AG20443 (cell line): ENCODE results near the gene GFOD1.
A peak's percentile ranks its signal among the peaks of the same experiment; 100 is the strongest.
"Not testable (repeated sequence)": the region's sequence is repeated elsewhere in the genome, so short reads cannot be mapped to it uniquely, and the experiment has no call there.

Experiments used
- DNase-seq: peaks from one replicate; pipeline ENCODE4 v3.0.0; 2012; ENCODE audit warnings: low spot score, mixed read lengths

Gene GFOD1

DNA sequence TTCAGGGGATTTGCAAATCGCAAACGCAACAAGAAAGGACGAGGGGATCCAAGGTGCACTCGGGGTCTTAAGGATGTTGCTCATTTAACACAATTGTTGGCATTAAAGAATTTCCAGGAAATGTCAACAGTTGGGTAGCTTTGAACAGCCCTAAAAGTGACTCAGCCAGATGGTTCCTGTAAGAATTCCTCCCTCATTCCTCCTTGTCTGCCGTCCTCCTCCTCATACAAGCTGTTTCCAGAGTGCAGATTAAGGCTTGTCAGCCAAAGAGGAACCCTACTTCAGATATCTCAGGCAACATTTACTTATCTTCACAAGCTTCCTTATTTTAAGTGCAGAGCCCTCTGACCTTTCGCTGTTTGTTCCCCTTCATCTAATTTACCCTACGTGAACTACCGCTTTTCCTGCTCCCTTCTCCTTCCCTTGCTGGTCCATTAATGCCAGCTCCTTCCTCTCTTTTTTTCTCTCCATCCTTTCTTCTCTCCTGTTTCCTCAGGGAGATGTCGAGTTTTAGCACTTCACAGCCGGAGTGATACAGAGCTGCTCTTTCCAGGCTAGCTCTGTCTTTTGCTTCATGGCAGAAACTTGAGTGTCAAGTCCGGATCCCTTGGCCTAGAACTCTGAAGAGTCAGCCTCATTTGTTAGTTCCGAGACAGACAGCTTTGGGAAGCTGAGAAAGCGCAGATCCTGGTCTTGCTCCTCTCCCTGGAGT, 132.9 kb downstream of the GFOD1 start:
- DNase-seq, result peak; percentile 75

DNA sequence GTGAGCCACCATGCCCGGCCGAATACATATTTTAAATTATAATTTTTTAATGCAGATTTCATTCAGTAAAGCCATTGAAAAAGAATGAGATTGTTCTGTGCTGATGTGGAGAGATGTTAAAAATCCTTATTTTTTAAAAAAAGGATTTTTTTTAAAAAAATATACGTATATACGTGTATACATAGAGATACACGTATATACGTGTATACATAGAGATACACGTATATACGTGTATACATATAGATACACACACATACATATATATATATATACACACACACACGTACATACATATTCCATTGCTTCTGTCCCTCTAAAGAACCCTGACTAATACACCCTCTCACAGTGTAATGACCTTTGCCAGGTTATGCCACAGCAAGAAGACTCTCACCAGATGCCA, 135.2 kb downstream of the GFOD1 start:
- no peak for DNase-seq

DNA sequence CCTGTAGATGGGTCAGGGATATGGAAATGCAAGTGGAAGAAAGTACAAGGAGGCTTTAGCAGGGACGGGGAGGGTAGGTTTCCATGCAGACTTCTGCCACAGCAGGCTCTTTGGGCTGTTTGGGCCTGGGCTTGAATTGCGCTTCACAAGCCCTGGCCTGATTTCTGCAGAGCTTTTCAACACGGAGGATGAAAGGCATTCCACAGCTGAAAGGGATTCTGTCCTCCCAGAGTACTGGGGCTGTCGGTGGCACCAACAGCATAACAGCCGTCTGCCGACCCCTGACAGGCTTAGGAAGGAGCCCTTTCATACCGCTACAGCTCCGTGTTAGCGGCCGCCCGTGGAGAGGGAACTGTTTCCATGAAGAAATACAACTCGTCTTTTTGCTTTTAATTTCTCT, 136.1 kb downstream of the GFOD1 start:
- DNase-seq, result no peak

DNA sequence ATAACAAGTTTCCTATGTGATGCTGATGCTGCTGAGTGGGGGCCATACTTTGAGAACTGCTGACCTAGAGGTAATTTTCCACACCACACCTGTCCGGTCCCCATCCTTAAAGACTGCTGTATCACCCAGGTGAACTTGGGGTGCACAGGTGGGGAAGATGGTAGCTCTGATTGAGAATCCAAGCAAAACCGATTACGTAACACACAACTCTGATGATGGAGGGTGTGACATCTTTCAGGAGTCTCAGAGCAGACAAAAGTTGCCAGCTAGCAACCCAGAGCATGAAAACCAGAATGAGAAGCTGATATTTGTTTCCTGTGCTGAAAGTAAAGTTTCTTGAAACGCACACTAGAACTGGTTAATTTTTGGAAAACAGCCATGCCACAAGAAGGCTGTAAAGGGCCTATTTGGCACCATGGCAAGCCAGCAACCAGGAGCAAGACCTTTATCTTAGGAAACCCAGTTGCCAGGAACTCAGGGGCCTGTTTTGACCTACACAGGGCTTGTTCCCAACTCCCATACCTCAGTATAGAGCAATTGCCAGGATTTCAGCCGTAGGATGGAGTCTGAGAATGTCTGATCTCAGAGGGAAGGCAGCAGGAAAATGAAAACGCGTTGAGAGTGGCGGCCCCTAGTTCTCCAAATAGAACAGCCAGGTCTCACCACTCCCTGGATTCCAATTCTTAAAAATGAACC, 137.4 kb downstream of the GFOD1 start:
- no peak for DNase-seq

DNA sequence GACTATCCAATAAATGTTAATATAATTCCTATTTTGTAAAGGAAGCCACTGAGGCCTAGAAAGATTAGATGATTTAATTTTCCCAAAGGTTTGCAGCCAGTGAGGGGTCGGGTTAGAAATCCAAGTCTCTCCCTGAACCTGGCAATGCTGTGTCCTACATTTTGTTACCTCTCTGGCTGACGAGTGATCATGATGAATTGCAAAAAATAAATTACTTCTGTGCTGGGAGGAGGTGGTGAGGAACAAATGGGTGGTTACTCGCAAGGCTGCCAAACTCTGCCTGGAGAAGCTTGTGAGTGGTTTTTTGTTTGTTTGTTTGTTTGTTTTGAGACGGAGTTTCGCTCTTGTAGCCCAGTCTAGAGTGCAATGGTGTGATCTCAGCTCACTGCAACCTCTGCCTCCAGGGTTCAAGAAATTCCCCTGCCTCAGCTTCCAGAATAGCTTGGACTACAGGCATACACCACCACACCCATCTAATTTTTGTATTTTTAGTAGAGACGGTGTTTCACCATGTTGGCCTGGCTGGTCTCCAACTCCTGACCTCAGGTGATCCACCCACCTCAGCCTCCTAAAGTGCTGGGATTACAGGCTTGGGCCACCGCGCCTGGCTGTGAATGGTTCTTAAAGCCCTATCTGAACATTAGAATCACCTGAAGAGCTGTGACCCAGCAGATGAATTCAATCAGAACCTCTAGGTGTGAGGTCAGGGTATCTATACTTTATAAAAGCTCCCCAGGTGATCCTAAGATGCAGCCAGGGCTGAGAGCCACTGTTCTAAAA, 138.9 kb downstream of the GFOD1 start:
- DNase-seq, result no peak

DNA sequence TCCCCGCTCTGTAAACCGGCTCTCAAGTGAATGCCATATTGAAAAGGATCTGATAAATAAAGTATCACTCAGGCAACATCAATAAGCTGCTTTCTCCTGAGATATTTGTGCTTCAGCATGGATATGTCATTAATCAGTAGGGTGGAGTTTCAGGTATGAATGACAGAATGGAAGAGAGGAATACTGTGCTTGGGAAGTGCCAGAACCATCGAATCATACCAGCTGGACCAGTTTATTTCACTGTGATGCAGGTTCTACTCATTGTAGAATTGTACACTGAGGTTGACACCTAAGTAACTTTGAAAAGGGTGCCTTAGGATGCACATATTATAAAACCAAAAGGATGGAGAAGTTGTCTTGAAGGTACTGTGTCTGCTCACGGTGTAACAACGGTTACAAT, 141.2 kb downstream of the GFOD1 start:
- no peak for DNase-seq

DNA sequence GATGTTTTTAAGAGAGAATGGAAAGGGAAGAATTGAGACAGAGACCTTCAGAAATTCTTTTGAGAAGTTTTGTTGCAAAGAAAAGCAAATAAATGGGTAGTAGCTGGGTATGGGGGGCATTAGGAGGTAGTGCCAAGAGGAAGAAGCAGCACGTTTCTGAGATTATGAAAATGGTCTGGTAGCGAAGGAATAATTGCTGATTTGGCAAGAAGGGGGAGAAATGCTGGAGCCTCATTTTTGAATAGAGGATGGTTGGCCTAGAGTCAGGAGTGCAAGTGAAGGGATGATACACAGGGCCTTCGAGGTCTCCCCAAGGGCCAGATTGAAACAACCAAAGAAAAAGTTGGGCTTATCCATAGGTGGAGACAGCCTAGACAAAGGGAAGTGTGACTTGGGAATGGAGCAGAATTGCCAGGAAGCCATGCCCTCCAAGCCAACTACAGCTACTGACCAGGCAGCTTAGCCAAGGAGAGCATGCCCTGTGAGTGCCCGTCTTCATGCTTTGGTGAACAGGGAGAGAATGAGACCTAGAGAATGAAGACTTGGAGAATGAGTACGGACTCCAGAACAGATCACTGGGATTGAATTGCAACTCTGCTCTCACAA, 144.9 kb downstream of the GFOD1 start:
- DNase-seq, result no peak

DNA sequence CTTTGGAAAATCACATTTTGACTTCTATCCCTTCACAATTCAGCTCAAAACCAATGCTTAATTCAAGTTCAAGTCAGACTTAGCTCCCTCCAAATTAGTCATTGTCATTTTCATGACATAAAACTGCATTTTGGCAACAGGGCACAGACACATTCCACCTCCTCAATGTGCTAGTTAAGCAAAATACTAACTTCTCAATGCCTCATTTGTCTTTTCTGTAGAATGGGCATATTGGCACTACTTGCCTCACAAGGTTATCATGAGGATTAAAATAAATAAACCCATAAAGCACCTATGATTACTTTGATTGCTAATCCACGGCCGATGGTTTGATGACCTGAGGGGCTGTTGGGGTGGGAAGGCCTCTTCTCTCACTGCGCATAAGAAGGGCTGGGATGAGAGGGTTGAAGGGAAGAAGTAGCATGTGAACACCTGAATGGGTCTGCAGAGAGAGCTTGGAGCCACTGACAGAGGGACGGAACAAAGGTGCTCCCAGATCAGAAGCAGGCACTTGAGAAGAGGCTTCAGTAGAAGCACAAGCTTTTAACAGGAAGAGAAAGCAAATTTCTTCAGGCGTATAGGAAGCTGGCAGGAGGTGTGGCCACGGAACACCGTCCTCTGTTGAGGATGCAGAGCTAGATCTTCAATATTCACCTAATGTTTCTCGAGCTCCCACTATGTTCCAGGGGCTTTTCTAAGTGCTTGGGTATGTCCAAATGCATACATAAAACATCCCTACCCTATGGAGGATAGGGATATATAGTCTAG, 147.4 kb downstream of the GFOD1 start:
- DNase-seq, result no peak

DNA sequence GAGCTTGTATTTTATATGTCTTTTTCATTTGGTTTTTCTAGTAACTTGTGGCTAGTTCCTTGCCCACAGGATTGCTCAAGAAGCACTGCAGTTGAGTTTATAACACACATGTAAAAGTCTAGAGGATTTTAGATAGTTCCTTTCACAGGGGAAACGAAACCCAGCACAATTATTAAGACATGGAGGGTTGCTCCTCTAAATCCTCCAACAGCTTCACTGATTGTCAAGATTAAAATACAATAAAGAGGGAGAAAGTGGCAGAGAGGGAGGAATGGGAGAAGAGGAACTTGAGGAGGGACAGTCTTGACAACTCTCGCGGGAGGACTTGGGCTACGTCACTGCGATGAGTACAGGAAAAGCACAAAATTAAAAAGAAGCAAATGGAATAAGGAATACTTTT, 149.4 kb downstream of the GFOD1 start:
- no peak for DNase-seq

DNA sequence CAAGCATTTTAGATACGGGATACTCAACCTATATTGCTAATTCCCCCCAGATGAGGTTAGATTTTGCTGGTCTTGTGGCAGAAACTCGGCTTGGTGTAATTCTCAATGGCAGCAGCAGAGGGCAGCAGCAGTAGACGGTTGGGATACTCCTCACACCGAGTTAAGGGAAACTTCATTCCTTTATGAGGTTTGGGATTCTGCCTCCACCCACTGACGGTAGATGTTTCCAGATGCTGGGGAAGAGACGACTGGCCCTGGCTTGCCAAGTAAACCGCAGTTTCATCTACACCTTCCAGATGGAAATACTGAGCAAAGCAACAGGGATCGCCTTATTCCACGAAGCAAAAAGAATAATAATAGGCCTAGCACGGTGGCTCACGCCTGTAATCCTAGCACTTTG, 150.8 kb downstream of the GFOD1 start:
- peak; percentile 94 for DNase-seq

DNA sequence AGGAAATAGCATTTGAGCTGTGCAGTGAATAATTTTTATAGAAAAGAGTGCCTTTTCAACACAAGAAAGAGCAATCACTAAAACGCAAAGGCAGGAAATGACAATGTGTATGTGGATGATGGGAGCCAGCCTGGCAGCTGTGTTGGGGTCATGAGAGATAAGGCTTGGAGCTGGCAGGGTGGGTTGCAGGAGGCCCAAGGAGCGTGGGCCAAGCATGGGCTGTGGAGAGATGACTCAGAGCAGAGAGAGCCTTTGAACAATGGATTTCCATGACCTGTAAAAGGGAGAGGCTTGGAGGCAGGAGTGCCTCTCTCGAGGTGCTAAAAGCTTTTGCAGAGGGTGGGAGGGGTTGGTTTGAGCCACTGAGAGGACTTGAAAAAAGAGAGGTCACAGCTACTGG, 152.4 kb downstream of the GFOD1 start:
- DNase-seq, result no peak

DNA sequence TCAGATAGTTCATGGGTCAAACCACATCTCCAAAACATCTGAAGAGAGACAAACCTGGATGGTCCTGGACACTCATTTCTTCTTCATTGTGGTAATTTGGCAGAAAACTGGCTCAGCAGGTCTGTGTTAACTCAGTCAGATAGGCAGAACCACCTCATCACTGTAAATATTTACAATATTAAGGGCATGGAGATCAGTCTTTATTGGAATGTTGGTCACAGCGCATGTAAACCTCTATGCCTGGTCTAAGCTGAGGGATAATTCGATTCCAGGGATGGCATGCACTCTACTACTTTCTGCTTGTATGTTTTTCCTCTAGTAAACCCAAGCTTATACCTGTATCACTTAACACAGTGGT, 155.1 kb downstream of the GFOD1 start:
- no peak for DNase-seq

DNA sequence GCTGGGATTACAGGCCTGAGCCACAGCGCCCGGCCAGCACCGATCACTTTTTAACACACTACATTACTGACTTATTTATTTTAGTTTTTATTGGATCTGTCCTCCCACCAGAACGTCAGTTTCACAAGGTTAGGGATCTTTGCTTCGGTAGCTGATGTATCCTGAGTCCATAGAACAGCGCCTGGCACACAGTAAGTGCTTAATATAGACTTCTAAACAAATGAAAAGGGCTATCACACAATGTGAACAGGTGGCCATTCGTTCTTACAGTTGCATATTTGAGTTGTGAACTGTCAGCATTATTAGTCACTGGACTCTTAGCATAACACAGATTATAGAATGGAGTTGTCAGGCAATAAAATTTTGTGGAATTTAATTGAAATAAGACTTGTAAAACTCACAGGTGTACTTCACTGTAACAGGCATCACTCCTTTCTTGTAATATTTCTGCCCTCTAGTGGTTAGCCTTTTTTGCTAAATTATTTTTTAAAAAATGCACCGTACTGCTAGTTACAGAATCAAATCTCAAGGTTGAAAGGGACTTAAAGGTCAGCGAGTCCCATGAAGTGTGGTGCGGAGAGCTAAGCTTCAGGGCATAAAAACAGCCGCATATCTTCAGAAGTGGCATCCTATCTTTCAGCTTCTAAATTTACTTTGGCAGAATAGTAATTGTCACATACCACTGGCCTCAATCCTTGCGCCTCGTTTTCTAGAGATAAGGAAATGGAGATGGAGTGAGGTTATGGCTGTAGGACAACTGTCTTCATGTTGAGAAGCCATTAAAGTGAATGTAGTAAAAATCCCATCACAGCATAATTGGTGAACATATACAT, 155.7 kb downstream of the GFOD1 start:
- peak; percentile 21 for DNase-seq

DNA sequence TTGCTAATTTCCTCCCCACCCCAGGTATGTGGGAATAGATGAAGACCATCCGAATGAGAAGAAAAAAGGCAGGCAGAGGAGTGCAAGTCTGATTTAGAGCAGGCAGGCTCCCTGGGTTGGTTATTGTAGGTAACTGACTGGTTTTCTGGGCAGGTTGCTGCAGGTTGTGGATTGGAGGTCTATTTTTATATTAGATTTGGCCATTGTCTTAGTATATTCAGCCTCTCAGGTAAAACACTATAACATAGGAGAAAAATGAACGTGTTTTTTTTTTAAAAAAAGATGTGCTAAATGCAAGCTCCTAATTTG, 158.6 kb downstream of the GFOD1 start:
- DNase-seq, result no peak

DNA sequence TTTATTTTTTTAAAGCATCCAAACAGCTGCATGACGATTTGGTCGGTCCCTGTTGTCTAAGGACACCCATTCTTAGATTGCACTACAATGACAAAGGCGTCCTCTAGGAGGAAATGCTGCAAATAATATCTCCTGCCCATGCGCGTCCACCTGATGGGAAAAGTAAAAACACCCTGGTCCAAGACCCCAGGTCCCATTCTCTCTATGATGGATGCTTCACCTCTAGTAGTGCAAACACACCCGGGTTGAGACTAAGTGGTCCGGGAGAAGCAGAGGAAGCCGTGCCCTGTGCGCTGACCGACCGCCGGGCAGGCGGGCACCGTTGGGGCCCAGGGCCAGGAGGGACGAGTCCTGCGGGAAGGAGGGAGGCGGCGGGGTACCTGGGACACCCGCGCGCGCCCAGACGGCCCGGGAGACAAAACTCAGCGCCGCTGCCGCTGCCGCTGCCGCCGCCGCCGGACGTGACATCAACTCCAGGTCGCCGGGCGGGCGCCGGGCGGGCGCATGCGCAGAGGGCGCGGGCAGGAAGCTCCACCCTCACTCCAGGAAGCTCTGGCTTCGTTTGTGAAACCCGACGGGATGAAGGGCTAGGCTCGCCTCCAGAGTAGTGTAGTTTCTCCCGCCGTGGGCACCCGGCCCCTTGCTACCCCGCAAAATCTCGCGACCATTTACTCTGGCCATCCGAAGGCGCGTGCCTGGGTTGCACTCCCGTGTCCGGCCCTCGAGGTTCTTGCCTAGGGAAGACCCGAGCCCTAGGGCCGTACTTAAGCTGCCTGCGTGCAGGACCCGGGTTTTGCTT, 159.1 kb downstream of the GFOD1 start, which contains the start of gene TBC1D7:
Gene TBC1D7, minus strand, starts transcription at position 462 of the 799 bp plus-strand sequence. CDS start 1,639 bp downstream, outside the sequence.
- DNase-seq, result peak; percentile 98

DNA sequence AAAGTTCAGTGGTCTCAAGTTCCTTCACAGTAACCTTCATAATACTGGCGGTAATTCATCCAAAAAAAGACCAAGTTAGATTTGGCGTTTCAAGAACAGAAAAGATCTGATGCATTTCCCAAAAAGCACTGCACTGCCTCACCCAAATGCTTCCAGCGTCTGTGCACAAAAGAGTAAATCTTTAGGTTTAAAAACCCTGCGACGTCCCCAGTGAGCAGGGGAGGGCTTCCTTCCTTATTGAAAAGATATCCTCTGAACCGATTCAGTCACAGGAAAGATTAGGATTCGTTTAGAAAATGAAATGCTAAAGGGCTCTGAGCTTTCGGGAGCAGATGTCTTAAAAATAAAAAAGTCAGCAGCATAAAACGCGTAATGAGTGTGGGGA, 159.7 kb downstream of the GFOD1 start:
- no peak for DNase-seq

DNA sequence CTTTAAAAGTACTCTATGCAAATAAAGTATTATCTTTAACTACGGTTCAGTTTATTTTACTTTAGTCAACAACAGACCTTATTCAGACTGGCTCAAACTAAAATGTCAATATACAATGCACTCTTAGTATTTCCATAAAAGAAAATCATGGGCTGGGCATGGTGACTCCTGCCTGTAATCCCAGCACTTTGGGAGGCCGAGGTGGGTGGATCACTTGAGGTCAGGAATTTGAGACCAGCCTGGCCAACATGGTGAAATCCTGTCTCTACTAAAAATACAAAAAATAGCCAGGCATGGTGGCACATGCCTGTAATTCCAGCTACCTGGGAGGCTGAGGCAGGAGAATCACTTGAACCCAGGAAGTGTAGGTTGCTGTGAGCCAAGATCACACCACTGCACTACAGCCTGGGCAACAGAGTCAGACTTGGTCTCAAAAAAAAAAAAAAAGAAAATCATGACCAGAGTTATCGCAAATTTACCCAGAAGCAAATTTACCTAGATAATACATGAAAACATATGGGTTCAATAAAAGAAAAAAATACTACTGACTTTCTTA, 161.3 kb downstream of the GFOD1 start:
- DNase-seq, result not testable (repeated sequence)

DNA sequence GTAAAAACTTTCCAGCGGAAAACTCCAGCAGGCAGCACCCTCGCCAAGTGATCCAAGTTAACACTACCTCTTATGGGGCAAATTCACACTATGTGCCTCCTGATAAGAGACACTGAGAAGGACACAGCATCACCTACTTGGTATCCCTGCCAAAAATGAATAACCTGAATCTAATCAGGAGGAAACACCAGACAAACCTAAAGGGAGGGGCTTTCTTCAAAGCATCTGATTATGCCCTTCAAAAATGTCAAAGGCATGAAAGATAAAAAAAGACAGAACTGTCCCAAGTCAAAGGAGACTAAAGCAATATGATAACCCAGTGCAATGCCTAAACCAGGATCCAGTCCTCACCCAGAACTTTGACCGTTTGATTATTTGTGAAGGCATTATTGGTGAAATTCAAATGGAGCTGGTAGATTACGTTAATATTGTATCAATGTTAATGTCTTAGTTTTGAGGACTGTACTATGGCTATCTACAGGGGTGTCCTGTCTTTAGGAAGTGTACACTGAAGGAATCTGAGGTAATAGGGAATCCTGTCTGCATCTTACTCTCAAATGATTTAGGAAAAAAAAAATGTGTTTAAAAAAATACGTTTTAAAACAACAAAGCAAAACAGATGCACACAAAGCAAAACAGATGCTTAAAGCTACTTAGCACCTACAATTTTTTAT, 167.4 kb downstream of the GFOD1 start:
- no peak for DNase-seq

DNA sequence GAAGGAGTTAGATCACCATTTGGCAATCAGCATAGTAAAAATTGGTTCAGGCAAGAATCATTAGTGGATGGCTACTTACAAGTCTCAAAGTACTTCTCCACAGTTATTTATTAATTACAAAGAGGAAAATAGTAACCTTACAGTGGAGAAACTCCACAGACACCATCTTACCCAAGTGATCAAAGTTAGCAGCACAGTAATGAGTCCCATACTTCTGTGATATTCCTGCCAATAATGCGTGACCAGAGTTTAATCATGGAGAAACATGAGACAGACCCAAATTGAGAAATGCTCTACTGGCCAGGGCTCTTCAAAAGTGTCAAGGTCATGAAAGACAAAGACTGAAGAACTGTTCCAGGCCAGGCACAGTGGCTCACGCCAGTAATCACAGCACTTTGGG, 168.6 kb downstream of the GFOD1 start:
- no peak for DNase-seq
